GM19099 (cell line): ENCODE results near the gene APOC3.

Experiments
- POLR2A ChIP-seq: IDR thresholded peaks from 3 replicates; pipeline ENCODE4 v1.6.1; 2011; ENCODE audit warnings: low read depth; ENCODE audit not compliant: insufficient read length; ENCODE audit errors: extremely low read depth

The APOC3 gene

DNA sequence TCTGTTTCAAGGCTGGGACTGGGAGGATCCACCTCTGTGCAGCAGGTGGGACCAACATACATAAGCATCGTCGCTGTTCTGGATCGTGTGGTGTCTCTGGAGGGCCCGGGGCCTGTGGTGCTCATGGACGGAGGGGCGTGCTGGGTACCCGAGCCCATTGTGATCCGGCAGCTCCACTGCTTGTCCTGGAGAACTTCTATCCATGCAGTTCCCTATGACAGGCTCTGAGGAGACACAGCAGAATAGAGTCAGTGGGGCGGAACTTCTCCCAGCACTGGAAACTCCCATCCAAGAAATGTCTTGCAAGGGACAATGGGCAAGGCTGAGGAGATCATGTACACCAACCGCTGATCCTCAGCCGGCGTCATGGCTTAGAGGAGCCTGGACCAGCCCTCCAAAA is 19.4 kb downstream of the APOC3 start:
- TF ChIP-seq POLR2A, result no peak

DNA sequence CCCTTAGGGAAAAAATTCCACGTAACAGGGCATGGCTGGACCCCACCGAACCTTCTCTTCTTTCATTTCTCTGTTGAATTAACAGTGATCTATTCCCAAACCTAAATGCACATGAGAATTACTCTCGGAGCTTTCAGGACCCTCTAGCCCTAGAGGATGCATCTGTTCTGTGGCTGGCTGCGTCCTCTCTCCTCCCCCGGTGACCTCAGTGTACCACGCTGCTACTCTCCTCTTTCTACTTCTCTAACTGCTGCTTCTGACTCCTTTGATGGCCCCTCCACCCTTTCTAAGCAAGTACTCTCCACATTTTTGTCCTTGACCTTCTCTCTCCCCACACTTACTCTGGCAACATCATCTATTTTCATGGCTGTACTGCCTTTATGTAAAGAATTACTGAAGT is 19.8 kb downstream of the APOC3 start:
- TF ChIP-seq POLR2A, result no peak

DNA sequence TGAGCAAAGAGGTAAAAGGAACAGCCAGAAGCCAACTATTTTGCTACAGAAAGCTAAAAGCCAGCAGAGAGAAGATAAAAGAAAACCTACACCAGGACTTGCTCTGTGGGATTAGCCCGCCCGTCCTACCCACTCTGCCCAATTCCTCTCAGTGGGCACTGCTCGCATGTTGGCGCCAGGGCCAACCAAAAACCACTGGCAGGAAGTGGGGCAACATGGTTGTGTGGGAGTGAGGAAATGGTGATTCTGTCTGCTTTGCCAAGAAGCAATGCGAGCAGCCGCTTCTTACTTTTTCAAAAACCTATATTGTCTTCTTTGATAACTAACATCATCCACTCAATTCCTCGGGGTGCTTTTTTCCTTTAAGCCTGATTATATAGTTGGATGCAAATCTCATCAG is 21.9 kb downstream of the APOC3 start:
- no peak for TF ChIP-seq POLR2A

GRCh38 chr11:116852261-116853031 is 22.7 kb downstream of the APOC3 start:
- TF ChIP-seq POLR2A, result no peak

DNA sequence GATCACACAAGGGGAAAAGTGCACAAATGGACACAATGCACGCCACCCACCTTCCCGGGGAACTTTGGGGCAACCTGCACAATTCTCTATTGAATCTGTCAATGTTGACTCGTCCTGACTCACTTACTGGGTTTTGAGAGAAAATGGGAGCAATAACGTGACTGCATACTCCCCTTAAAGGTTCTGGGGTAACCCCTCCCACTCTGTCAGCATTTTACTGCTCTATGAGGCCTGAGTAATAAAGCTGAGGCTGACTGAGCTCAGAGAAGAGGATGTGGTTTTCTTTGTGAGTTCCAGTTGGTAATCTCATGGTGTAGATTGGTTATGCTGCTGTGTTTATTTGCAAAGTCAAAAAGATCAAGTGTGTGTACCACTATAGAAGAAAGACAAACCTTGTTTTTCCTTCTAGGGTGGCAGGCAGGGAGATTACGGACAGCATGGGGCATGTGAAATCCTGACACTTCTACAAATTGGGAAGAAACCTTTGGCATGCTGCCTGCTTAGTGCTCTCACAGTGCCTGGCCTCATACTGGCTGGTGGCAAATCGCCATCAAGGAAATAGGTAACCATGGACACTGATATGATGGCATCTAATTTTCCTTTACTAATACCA is 23.9 kb downstream of the APOC3 start:
- TF ChIP-seq POLR2A, result no peak

DNA sequence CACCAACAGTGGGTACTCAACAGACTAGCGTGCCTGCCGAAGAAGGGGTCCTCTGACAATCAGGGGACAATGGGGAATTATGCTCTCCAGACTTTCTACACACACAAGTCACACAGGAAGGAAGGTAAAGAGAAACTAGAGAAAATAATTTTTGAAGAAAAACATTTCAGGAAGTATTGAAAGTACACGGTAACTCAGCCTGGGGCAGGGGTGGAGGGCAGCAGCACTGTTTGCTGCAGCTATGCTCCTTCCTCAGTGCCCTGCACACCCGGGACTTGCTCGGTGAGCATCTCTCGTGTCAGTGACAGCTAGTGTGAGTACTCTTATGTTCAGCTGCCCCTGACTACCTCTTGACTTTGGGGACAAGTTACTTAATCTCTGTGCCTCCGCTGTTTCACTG is 25.7 kb downstream of the APOC3 start:
- TF ChIP-seq POLR2A, result no peak

DNA sequence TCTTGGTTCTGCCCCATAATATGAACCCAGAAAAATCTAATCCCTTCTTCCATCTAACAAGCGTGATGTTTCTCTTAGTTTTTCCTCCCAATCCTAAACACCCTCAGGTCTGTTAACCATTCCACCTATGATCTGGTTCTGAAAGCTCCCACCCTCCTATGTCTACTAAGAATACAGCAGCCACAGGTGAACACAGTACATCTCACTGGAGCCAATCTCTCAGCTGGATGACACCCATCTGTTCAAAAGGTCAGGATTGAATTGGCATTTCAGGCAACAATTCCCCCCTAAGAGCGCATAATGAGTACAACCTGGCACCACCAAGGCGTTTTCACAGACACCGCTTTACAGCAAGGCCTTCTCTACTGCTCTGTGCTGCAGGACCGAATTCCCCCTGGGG is 26.7 kb downstream of the APOC3 start:
- no peak for TF ChIP-seq POLR2A

- no peak for TF ChIP-seq POLR2A
Observed at GRCh38 chr11:116857316-116857715, 27.6 kb downstream of the APOC3 start.

DNA sequence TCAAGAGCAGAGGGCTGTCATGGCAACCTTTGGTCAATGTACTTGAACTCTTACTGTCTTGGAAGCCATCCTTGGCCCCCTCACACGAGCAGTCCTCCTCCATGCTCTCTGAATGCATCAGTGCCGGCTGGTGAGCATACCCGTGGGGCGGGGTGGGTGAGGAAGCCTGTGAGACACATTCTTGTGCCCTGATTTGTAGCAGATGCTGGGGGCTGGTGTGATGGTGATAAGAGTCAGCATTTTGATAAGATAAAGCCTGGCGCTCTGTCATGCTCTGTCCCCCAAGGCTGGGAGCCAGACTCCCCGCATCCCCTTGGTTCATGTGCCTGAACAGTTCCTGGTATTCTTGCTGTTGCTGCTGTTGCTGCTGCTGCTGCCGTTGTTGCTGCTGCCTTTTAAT is 28.2 kb downstream of the APOC3 start:
- no peak for TF ChIP-seq POLR2A

DNA sequence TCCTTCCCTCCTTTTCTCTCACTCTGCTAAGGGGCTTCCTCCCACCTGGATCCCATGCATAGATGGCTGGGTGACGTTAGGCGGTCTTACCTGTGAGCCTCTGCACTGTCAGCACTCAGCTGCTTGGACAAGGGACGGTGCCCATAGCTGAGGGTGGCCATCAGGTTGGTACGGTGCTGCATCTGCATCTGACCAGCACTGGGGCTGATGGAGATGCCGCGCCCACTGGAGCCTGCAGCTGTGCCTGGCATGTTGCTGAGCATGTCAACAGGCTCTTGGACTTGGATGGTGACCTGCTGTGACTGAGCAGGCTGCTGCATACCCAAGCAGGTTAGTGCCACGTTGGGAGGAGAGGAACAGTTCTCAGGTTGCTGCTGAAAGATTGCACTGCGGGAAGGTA is 29.5 kb downstream of the APOC3 start:
- TF ChIP-seq POLR2A, result no peak

GRCh38 chr11:116860303-116860702 is 30.6 kb downstream of the APOC3 start:
- TF ChIP-seq POLR2A, result no peak

- no peak for TF ChIP-seq POLR2A
Observed at GRCh38 chr11:116861539-116861938, 31.8 kb downstream of the APOC3 start.

DNA sequence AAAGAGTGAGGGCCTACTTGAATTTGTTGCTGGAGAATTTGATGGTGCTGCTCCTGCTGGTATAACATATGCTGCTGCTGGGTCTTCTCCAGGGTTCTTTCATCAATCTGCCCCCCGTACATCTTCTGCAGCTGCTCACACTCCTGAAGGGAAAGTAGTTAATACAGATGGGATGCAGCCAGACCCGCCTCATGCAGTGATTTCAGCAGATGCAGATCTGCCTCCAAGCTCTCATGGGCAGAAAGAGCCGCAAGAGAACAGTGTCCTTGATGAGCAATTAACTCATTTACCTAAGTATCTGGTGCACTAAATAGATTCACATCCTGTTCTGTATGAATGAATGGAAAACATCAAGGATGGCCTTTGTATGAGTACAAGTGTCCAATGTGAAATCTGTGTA is 32.5 kb downstream of the APOC3 start:
- TF ChIP-seq POLR2A, result no peak

- no peak for TF ChIP-seq POLR2A
Observed at GRCh38 chr11:116862951-116863350, 33.2 kb downstream of the APOC3 start.

DNA sequence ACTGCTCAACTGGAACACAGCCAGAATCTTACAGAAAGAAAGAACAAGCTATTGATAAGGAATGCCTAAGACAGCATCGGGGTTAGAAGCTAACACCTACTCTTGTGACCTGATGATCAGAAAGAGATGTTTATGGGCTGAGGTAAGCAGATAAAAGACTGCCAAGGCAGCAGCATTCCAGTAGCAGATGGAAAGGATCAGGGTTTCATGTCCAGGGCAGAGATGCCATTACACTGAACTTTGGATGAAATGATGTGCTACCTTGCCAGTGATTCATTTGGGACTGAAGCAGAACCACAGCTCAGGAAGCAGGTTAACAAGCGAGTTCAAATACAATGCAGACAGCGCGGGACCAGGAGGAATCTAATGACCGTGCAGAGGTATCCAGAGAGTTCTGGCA is 34.8 kb downstream of the APOC3 start:
- TF ChIP-seq POLR2A, result no peak

GRCh38 chr11:116865696-116866095 is 36.0 kb downstream of the APOC3 start:
- no peak for TF ChIP-seq POLR2A
